Lower leg skin (tissue), 4 donors: ENCODE results near the gene CBFA2T3. TPM values are rescaled to one million over a fixed set of nuclear protein-coding genes. Genes with fewer than 3 reads are reported as not detected.

Experiments
- DNase-seq, 2 donors: peaks; one replicate each; pipeline ENCODE4 v3.0.0-alpha.2; 2019; ENCODE audit warnings: low spot score in 2 of 2
- H3K4me3 ChIP-seq: fragments of 200-600 bp; sonication (generic); 2 replicates; pipeline ENCODE4 v1.5.1; 2017; ENCODE audit warnings: mild to moderate bottlenecking, low read depth; ENCODE audit not compliant: poor library complexity, severe bottlenecking
- CTCF ChIP-seq, 3 donors: fragments of 450-650 bp; IDR thresholded peaks; one replicate each; pipeline ENCODE4 v1.5.1; 2016; ENCODE audit warnings: antibody characterized with exemption in 3 of 3, mild to moderate bottlenecking in 3 of 3, moderate library complexity in 2 of 3
- POLR2A ChIP-seq, 2 donors: fragments of 450-650 bp; IDR thresholded peaks; one replicate each; pipeline ENCODE4 v1.6.1; 2016 to 2017; ENCODE audit warnings: antibody characterized with exemption in 2 of 2, mild to moderate bottlenecking in 1 of 2, moderate library complexity in 1 of 2
- WGBS, 2 donors: methylation state at CpG; one replicate each; pipeline ENCODE4 v1.1.5; 2018; 5-methylcytosine and 5-hydroxymethylcytosine counted together
- intact Hi-C: fragments of 100-400 bp; cut with DNase I; formaldehyde crosslinking; loops from one replicate; pipeline ENCODE4 v1.15.0; 2023; ENCODE audit warnings: low total_unique reads
- total RNA-seq, 4 donors: library from RNA; depleted of rRNA; stranded (reverse); fragments of >200 nt; gene quantifications; one replicate each; pipeline ENCODE4 v1.1.0, GENCODE V29; 2016

CBFA2T3 gene
- total RNA-seq, 4 donors from 2014 or later = 0.93 to 4.4 (median 2.9) TPM

GRCh38 chr16:88999457-89000206, 22.6 kb upstream of the CBFA2T3 start:
- intact Hi-C loops = no loop called here
- DNase-seq = no peak
- no peak overlapping the region for H3K4me3 ChIP-seq
- TF ChIP-seq CTCF (IDR thresholded peaks at IDR 0.05) (no peak), POLR2A (IDR thresholded peaks at IDR 0.05) (no peak)
- WGBS, 2 donors = 38 to 40% methylated on average over 22 to 23 of the region's 39 CpGs

- no peak overlapping the region for H3K4me3 ChIP-seq
- DNase-seq = no peak
- WGBS, 2 donors = 88 to 90% methylated on average over 21 to 28 of the region's 28 CpGs
- intact Hi-C loops = no loop called here
- TF ChIP-seq CTCF (IDR thresholded peaks at IDR 0.05) = no peak
- TF ChIP-seq POLR2A (IDR thresholded peaks at IDR 0.05) = no peak
Observed at GRCh38 chr16:88995746-88996535, 18.9 kb upstream of the CBFA2T3 start.

- TF ChIP-seq POLR2A (IDR thresholded peaks at IDR 0.05) (no peak), CTCF (IDR thresholded peaks at IDR 0.05) (no peak)
- WGBS, 2 donors = 66 to 68% methylated on average over 16 of the region's 16 CpGs
- intact Hi-C loops = no loop called here
Observed at GRCh38 chr16:88995194-88995593, 18.2 kb upstream of the CBFA2T3 start.

GRCh38 chr16:88994695-88995094, 17.7 kb upstream of the CBFA2T3 start:
- H3K4me3 ChIP-seq = no peak overlapping the region
- WGBS, 2 donors = 47 to 54% methylated on average over 12 of the region's 12 CpGs
- no peak for DNase-seq
- intact Hi-C loops = no loop called here
- TF ChIP-seq POLR2A (IDR thresholded peaks at IDR 0.05) (no peak), CTCF (IDR thresholded peaks at IDR 0.05) (no peak)

More at GRCh38 chr16:88995194-88995593, 18.2 kb upstream of the CBFA2T3 start:
- no peak for DNase-seq
- no peak overlapping the region for H3K4me3 ChIP-seq

GRCh38 chr16:88993946-88994600, 17.1 kb upstream of the CBFA2T3 start:
- intact Hi-C loops = no loop called here
- no peak overlapping the region for H3K4me3 ChIP-seq
- TF ChIP-seq POLR2A (IDR thresholded peaks at IDR 0.05) (no peak), CTCF (IDR thresholded peaks at IDR 0.05) (no peak)
- 70 to 78% methylated on average over 18 to 19 of the region's 19 CpGs for WGBS, 2 donors
- DNase-seq = no peak
